Subcutaneous adipose tissue (tissue), 4 donors: Measurements from ENCODE around the gene WNT9B. TPM values are rescaled to one million over a fixed set of nuclear protein-coding genes. Genes with fewer than 3 reads are reported as not detected.

Experiments used
- small RNA-seq: library from RNA; depleted of rRNA; stranded (forward); fragments of <200 nt; gene quantifications from one replicate; pipeline ENCODE3, GENCODE V24; 2016
- total RNA-seq, 4 donors: library from RNA; depleted of rRNA; stranded (reverse); fragments of >200 nt; gene quantifications; one replicate each; pipeline ENCODE4 v1.1.0, GENCODE V29; 2016
- TF ChIP-seq, protein P1 (sequence below): fragments of 450-650 bp; IDR thresholded peaks from one replicate; pipeline ENCODE4 v1.5.1; 2016; ENCODE audit warnings: low read depth, mild to moderate bottlenecking, control low read depth, antibody characterized with exemption, moderate library complexity

The WNT9B gene
- total RNA-seq, 4 donors from 2014 or later, result 0.38 to 0.51 TPM; not detected in 2

DNA sequence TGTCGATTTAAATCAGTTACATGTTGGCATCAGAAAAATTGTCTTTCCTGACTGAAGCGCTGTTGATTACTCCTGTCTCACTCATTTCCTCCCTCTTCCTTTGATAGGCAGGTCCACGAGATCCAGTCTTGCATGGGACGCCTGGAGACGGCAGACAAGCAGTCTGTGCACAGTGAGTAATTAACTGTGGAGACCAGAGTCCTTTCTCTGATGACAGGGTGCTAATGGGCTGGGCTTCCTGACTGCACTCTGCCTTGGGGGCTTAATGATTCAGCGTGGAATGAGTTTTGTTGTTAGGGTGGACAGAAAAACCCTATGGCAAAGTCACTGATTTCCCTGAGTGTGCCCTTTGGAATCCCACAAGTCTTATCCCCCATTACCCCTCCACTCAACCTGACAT is 78.0 kb downstream of the WNT9B start:
- TF ChIP-seq, protein P1, sequence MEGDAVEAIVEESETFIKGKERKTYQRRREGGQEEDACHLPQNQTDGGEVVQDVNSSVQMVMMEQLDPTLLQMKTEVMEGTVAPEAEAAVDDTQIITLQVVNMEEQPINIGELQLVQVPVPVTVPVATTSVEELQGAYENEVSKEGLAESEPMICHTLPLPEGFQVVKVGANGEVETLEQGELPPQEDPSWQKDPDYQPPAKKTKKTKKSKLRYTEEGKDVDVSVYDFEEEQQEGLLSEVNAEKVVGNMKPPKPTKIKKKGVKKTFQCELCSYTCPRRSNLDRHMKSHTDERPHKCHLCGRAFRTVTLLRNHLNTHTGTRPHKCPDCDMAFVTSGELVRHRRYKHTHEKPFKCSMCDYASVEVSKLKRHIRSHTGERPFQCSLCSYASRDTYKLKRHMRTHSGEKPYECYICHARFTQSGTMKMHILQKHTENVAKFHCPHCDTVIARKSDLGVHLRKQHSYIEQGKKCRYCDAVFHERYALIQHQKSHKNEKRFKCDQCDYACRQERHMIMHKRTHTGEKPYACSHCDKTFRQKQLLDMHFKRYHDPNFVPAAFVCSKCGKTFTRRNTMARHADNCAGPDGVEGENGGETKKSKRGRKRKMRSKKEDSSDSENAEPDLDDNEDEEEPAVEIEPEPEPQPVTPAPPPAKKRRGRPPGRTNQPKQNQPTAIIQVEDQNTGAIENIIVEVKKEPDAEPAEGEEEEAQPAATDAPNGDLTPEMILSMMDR, result no peak

- TF ChIP-seq, protein P1, result no peak
Measured at GRCh38 chr17:46930051-46930450, 78.7 kb downstream of the WNT9B start.

DNA sequence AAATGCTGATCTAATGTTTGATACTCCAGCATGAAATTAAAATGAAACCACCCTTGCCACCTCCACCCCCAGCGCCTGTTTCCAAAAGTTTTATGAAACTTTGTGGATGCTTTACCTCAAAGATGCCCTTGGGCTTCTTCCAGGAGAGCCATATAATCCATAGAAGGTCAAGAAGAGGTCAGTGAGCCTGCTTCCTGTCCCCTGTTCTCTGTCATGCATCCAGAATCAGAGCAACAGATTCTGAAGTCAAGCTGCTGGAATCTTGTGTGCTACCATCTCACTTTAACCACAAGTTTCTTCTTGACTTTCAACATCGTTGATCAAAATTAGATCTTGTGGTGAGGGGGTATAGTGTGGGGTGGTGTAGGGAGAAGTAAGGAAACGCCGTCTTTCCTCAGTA is 80.2 kb downstream of the WNT9B start:
- TF ChIP-seq, protein P1, result no peak

GRCh38 chr17:46935658-46936266 is 84.4 kb downstream of the WNT9B start:
- TF ChIP-seq, protein P1, result no peak

Small RNA genes lying within 50 kb of the gene (small RNA-seq; reads per million reads assigned to genes)
- gene RNU6ATAC3P, result not detected

Other genes starting within 250 kb of the WNT9B start
- 1 to 10 TPM in 1 of 4 donors, under 1 TPM in 3; 0.16 to 9.6 (median 0.54) TPM for gene WNT3, start 32.9 kb upstream of the WNT9B start, total RNA-seq
- 10 to 100 TPM; 35.5 to 47.7 (median 40.2) TPM for gene GOSR2, start 71.6 kb downstream of the WNT9B start, total RNA-seq
- gene RPRML, start 127.7 kb downstream of the WNT9B start, total RNA-seq, result under 1 TPM in 2 of 4 donors, not detected in 2; 0.66 to 0.75 TPM